ENCODE results near the gene NEK4.

Gene NEK4

GRCh38 chr3:52770496-52771333, at the start of gene NEK4:
Gene NEK4, minus strand, starts transcription at chr3:52770940. Its CDS starts 194 bp downstream, at chr3:52770746.
- FAIRE-seq: no peak

GRCh38 chr3:52819936-52820335, 49.2 kb upstream of the NEK4 start:
- no peak for FAIRE-seq

GRCh38 chr3:52817860-52818259, 47.1 kb upstream of the NEK4 start:
- no peak for FAIRE-seq

GRCh38 chr3:52817221-52817620, 46.5 kb upstream of the NEK4 start:
- no peak for FAIRE-seq

GRCh38 chr3:52816654-52817053, 45.9 kb upstream of the NEK4 start:
- FAIRE-seq: no peak

- no peak for FAIRE-seq
Observed at GRCh38 chr3:52816199-52816598, 45.5 kb upstream of the NEK4 start.

GRCh38 chr3:52813810-52814209, 43.1 kb upstream of the NEK4 start:
- no peak for FAIRE-seq

GRCh38 chr3:52811452-52812011, 40.8 kb upstream of the NEK4 start:
- no peak for FAIRE-seq

GRCh38 chr3:52810923-52811322, 40.2 kb upstream of the NEK4 start:
- no peak for FAIRE-seq

- FAIRE-seq: no peak
Observed at GRCh38 chr3:52809662-52810377, 39.1 kb upstream of the NEK4 start.

- FAIRE-seq: no peak
Observed at GRCh38 chr3:52809149-52809548, 38.4 kb upstream of the NEK4 start.

GRCh38 chr3:52805270-52806039, 34.7 kb upstream of the NEK4 start:
- no peak for FAIRE-seq

- FAIRE-seq: no peak
Observed at GRCh38 chr3:52801839-52802238, 31.1 kb upstream of the NEK4 start.

GRCh38 chr3:52800079-52800478, 29.3 kb upstream of the NEK4 start:
- FAIRE-seq: no peak

- no peak for FAIRE-seq
Observed at GRCh38 chr3:52798978-52799476, 28.3 kb upstream of the NEK4 start.

- no peak for FAIRE-seq
Observed at GRCh38 chr3:52798376-52798977, 27.7 kb upstream of the NEK4 start.

- no peak for FAIRE-seq
Observed at GRCh38 chr3:52796411-52796810, 25.7 kb upstream of the NEK4 start.

GRCh38 chr3:52795298-52795900, 24.7 kb upstream of the NEK4 start:
- no peak for FAIRE-seq

GRCh38 chr3:52794612-52795099, 23.9 kb upstream of the NEK4 start, which contains the start of gene ITIH3:
Gene ITIH3, plus strand, starts transcription at chr3:52794796. Its CDS starts 8 bp downstream, at chr3:52794804.
- FAIRE-seq: no peak

GRCh38 chr3:52793702-52794611, 23.2 kb upstream of the NEK4 start:
- FAIRE-seq: no peak
